ENCODE results near the gene CLEC3B. TPM values are rescaled to one million over a fixed set of nuclear protein-coding genes. Genes with fewer than 3 reads are reported as not detected.

Gene CLEC3B
- total RNA-seq, 2 experiments from 2014 or later, result 0.34 to 0.36 TPM

- no peak for DNase-seq
- Histone ChIP-seq H3K27me3 (ENCODE audit: control insufficient read depth in 1 of 2, insufficient read depth in 2 of 2, low read length in 2 of 2) (peaks cover 0 to 2% of the 10 kb centered on the region in 2 experiments), H3K9me3 (ENCODE audit: control insufficient read depth in 1 of 2, insufficient read depth in 1 of 2, low read length in 2 of 2) (no peaks in the 10 kb centered on the region), H3K36me3 (ENCODE audit: insufficient read depth, low read length) (no peaks in the 10 kb centered on the region), H3K27ac (ENCODE audit: low read depth in 1 of 2, low read length in 2 of 2) (no peak overlapping the region), H3K4me3 (ENCODE audit: low read length) (no peak overlapping the region), H3K4me1 (ENCODE audit: insufficient read depth, low read length) (no peaks in the 10 kb centered on the region)
- Mint-ChIP-seq H3K36me3 (ENCODE audit: low read depth) (peaks cover 7% of the 10 kb centered on the region), H3K9me3 (no peaks in the 10 kb centered on the region), H3K4me3 (no peak overlapping the region), H3K27me3 (no peaks in the 10 kb centered on the region), H3K27ac (no peak overlapping the region), H3K4me1 (ENCODE audit: low read depth) (peaks cover 17% of the 10 kb centered on the region)
- POLR2A ChIA-PET, result no interaction called here
- no peak for TF ChIP-seq CTCF (IDR thresholded peaks at IDR 0.05)
- no peak for ATAC-seq (ENCODE audit: poor library complexity)
- CTCF ChIA-PET, result no interaction called here
- intact Hi-C loops (cut with DNase I, micrococcal nuclease), result no loop called here
Observed at GRCh38 chr3:45081506-45082141, 55.5 kb downstream of the CLEC3B start.

- Mint-ChIP-seq H3K27ac (no peak overlapping the region), H3K27me3 (no peaks in the 10 kb centered on the region), H3K36me3 (ENCODE audit: low read depth) (peaks cover 7% of the 10 kb centered on the region), H3K4me3 (no peak overlapping the region), H3K4me1 (ENCODE audit: low read depth) (peaks cover 17% of the 10 kb centered on the region), H3K9me3 (no peaks in the 10 kb centered on the region)
- Histone ChIP-seq H3K36me3 (ENCODE audit: insufficient read depth, low read length) (no peaks in the 10 kb centered on the region), H3K4me1 (ENCODE audit: insufficient read depth, low read length) (no peaks in the 10 kb centered on the region), H3K4me3 (ENCODE audit: low read length) (no peak overlapping the region), H3K9me3 (ENCODE audit: control insufficient read depth in 1 of 2, insufficient read depth in 1 of 2, low read length in 2 of 2) (no peaks in the 10 kb centered on the region), H3K27me3 (ENCODE audit: control insufficient read depth in 1 of 2, insufficient read depth in 2 of 2, low read length in 2 of 2) (peaks cover 0 to 2% of the 10 kb centered on the region in 2 experiments), H3K27ac (ENCODE audit: low read depth in 1 of 2, low read length in 2 of 2) (no peak overlapping the region)
- intact Hi-C loops (cut with DNase I, micrococcal nuclease), result no loop called here
- ChIA-PET POLR2A (no interaction called here), CTCF (no interaction called here)
- DNase-seq (no peak), ATAC-seq (ENCODE audit: poor library complexity) (no peak)
- TF ChIP-seq CTCF (IDR thresholded peaks at IDR 0.05), result no peak
Observed at GRCh38 chr3:45082142-45082538, 56.0 kb downstream of the CLEC3B start.

- H3K27ac Mint-ChIP-seq, result no peak overlapping the region
- CTCF ChIA-PET, result no interaction called here
- H3K27me3 Mint-ChIP-seq, result no peaks in the 10 kb centered on the region
- intact Hi-C loops (cut with DNase I, micrococcal nuclease), result no loop called here
- H3K36me3 Mint-ChIP-seq (ENCODE audit: low read depth), result peaks cover 7% of the 10 kb centered on the region
- DNase-seq (no peak), ATAC-seq (ENCODE audit: poor library complexity) (no peak)
- Histone ChIP-seq H3K36me3 (ENCODE audit: insufficient read depth, low read length) (no peaks in the 10 kb centered on the region), H3K4me3 (ENCODE audit: low read length) (no peak overlapping the region), H3K9me3 (ENCODE audit: control insufficient read depth in 1 of 2, insufficient read depth in 1 of 2, low read length in 2 of 2) (no peaks in the 10 kb centered on the region), H3K4me1 (ENCODE audit: insufficient read depth, low read length) (no peaks in the 10 kb centered on the region), H3K27me3 (ENCODE audit: control insufficient read depth in 1 of 2, insufficient read depth in 2 of 2, low read length in 2 of 2) (peaks cover 0 to 2% of the 10 kb centered on the region in 2 experiments), H3K27ac (ENCODE audit: low read depth in 1 of 2, low read length in 2 of 2) (no peak overlapping the region)
- POLR2A ChIA-PET, result no interaction called here
- H3K9me3 Mint-ChIP-seq, result no peaks in the 10 kb centered on the region
- H3K4me1 Mint-ChIP-seq (ENCODE audit: low read depth), result peaks cover 17% of the 10 kb centered on the region
- TF ChIP-seq CTCF (IDR thresholded peaks at IDR 0.05), result no peak
- no peak overlapping the region for H3K4me3 Mint-ChIP-seq
Observed at GRCh38 chr3:45083023-45083422, 56.9 kb downstream of the CLEC3B start.
